GM12873 (cell line): ENCODE measurements around the gene GSK3B.

Experiments used
- CTCF ChIP-seq: IDR thresholded peaks from 2 replicates; pipeline ENCODE4 v1.5.1; 2012; ENCODE audit warnings: low read depth, mild to moderate bottlenecking, moderate library complexity, low read length, control low read depth; ENCODE audit not compliant: insufficient read depth; ENCODE audit errors: missing control alignments

GSK3B gene

GRCh38 chr3:119774444-119774843 is 319.8 kb downstream of the GSK3B start:
- no peak for TF ChIP-seq CTCF
